ENCODE data around the gene HOXC13.

HOXC13 gene

DNA sequence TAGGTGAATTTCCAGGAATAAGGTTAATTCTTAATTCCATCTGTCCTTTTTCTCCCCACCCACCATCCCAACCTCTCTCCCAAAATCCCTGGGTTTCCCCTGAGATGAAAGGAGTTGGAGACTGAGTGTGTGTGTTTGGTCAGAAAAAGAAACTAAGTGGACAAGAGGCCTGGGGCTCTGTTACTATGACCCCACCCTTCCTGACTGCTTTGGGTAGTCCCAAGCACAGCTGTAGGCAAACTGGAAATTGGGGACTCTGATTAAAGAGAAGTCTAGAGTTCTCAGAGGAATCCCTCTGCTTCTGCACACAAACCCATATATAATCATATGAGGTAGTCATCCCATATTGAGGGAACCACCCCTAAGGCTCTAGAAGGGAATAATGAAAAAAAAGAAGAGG, 9.1 kb downstream of the HOXC13 start:
- Histone ChIP-seq H3K36me3 (ENCODE audit: insufficient read depth, low read length) (no peaks in the 10 kb centered on the region), H3K4me1 (ENCODE audit: insufficient read depth, low read length) (0 out of 2 replicates have a peak, but pooled peaks cover 2% of the 10 kb centered on the region), H3K9ac (ENCODE audit: low read depth, low read length) (no peak overlapping the region), H3K9me3 (ENCODE audit: control insufficient read depth, insufficient read depth, low read length) (no peaks in the 10 kb centered on the region)

DNA sequence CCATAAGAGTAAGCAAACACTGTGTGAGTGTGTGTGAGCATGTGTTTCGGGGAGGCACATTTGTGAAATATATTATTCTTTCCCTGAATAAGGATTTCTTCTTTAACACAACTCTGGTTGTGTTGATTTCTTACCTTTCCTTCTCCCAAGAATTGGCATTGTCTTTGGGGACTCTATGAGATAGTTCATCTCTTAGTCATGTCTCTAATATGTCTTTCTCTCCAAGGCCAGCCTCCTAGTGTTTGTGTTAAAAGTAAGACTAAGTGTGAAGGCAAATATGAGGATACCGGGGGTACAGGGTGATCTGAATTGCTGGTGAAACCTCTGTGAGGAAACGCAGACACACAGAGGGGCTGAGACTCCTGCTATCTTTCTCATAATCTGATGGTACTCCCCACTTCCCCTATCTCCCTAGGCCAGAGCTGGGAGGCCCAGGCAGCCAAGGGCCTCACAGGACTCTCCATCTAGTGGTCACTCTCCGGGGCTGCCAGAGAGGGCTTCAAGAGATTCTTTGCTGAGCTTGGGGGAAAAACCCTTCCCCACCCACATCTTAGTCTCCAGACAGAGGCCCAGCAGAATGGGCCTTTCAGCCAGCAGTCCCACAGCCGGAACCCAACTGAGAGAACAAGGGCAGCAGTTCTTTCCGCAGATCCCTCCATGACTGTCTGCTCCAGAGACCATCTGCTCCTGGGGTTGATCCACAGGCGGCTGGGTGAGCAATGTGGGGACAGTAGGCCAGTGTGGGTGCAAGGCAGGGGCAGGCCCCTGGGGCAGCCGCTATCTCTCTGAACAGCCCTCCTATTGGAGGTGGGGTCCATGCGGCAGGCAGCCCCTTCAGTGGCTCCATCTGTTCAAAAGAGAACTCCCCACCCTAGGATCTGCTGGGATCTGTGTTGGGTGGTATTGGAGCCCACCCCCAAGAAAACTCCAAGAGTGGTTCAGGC, 10.3 kb downstream of the HOXC13 start:
- Histone ChIP-seq H3K9me3 (ENCODE audit: control insufficient read depth, insufficient read depth, low read length) (no peaks in the 10 kb centered on the region), H3K36me3 (ENCODE audit: insufficient read depth, low read length) (no peaks in the 10 kb centered on the region), H3K9ac (ENCODE audit: low read depth, low read length) (no peak overlapping the region), H3K4me1 (ENCODE audit: insufficient read depth, low read length) (peaks cover 6% of the 10 kb centered on the region; the same call in 1 of the 2 replicates)

DNA sequence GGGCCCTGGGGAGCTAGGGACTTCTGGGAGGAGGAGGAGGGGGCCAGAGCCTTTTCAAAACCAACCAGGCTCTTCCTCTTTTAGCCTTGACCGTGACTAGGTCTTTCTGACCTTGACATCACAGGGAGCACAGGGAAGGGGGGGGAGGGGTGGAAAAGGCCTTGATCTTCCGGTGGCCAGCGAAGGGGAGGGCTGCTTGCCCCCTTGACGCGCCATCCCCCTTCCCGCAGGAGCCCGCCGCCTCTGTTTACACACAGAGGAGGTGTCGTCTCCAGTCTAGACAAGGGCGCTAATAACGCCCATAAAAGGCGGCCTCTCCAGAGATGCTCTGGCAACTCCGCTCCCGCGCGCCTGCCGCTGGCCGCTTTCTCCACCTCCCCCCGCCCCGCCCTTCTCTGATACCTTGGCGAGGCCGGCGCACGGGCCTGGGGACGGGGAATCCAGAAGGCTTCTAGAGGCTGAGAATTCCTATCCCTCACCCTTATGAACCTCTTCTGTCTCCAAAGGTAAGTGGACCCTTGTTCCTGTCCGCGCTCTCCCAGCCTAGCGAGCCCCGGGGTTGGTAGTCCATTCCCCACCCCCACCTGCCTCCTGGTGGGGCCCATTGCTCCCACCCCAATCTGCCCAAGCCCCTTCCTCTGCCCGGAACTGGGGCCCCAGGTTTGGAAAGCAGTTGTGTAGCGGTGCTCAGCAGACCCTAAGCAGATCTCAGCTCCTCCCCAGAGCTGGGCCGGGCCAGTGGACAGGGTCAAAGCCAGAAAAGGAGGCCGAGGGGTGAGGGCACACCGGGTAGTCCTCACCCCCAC, 11.2 kb downstream of the HOXC13 start:
- Histone ChIP-seq H3K36me3 (ENCODE audit: insufficient read depth, low read length) (no peaks in the 10 kb centered on the region), H3K9me3 (ENCODE audit: control insufficient read depth, insufficient read depth, low read length) (no peaks in the 10 kb centered on the region), H3K9ac (ENCODE audit: low read depth, low read length) (no peak overlapping the region), H3K4me1 (ENCODE audit: insufficient read depth, low read length) (peaks cover 6% of the 10 kb centered on the region; the same call in 1 of the 2 replicates)

DNA sequence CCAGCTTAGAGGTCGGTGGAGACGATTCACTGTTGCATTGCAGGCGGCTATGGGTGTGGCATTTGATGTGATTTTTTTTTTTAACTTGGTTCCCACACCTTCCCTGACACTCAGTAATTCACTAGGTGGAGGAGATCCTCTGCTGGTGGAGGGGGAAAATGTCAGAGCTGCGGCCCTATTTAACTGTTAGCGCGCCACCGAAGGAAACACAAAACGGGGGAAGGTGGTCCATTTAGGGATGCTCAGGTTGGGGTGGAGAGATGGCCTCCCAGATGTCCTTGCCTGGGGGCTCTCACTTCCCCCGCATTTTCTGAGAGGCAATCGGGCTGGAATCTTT, 11.8 kb downstream of the HOXC13 start:
- H3K9ac ChIP-seq (ENCODE audit: low read depth, low read length): no peak overlapping the region

DNA sequence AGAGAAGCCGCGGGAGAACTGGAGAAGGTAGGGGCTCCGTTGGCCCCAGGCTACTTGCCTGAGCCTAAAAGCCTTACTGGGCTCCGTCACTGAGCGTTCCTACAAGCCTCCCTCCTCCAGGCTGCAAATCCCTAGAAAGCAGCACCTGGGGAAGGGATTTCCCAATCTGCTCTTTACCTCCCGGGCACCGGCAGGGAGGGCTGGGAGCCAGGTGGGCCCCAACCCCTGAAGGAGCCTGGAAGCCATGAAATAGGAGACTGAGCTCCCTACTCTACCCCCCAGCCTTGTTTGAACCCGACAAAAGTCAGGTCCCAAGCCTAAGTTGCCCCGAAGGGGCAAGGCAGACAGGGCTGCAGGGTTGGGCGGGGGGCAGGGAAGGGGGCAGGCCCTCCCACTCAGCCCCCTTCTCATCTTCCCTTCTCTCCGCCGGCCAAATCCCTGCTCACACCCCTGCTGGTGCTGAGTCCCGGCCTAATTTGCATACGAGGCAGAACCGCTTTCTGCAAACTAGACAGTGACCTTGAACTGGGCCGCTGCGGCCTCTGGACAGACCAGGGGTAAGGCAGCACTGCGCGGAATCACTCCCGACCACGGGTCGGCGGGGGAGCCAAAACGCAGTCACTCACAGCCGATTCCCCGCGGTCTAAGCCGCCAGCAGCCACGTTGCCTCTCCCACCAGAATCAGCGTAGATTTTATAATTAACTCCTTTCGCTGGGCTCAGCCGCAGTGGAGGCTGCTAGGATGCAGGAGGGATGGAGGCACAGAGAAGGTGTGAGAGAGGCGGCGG, 12.4 kb downstream of the HOXC13 start:
- Histone ChIP-seq H3K9me3 (ENCODE audit: control insufficient read depth, insufficient read depth, low read length) (no peaks in the 10 kb centered on the region), H3K36me3 (ENCODE audit: insufficient read depth, low read length) (no peaks in the 10 kb centered on the region), H3K9ac (ENCODE audit: low read depth, low read length) (no peak overlapping the region), H3K4me1 (ENCODE audit: insufficient read depth, low read length) (peaks cover 9% of the 10 kb centered on the region; the same call in 1 of the 2 replicates)

More for the DNA sequence above, 11.8 kb downstream of the HOXC13 start:
- H3K9me3 ChIP-seq (ENCODE audit: control insufficient read depth, insufficient read depth, low read length): no peaks in the 10 kb centered on the region
- H3K36me3 ChIP-seq (ENCODE audit: insufficient read depth, low read length): no peaks in the 10 kb centered on the region
- H3K4me1 ChIP-seq (ENCODE audit: insufficient read depth, low read length): peaks cover 6% of the 10 kb centered on the region; the same call in 1 of the 2 replicates

DNA sequence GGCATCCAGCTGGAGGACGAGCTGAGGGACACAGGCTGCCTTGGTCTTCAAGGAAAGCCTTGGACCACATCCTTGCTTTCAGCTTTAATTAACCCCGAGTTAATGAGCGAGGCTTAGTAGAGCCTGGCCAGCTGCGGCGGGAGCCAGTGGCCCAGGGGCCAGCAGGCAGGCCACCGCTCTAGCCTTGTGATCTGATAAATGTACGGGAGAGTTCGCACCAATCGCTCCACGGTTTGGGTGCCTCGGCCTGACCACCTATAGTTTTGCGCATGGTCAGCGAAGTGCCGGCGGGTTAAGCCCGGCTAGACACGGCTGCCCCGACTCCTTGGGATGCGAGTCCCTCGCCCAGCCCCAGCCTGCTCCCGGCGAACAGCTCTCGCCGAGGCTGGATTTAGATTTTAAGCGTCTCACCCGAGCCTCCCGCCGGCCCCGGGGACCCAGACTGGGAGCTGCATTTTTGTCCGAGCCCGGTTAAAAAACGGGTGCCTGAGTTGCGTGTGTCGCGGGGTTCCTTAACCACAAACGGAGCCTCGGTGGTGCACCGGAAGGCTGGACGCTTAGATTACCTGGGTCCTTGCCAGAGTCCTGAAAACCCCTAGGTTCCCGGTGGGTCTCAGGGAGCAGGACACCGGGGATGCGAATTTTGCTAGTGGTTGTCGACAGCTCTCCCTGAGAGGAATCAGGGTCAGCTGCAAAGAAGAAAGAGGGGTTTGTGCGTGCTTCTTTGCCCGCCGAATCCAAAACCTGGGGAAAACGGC, 13.1 kb downstream of the HOXC13 start:
- Histone ChIP-seq H3K36me3 (ENCODE audit: insufficient read depth, low read length) (no peaks in the 10 kb centered on the region), H3K9me3 (ENCODE audit: control insufficient read depth, insufficient read depth, low read length) (no peaks in the 10 kb centered on the region), H3K9ac (ENCODE audit: low read depth, low read length) (no peak overlapping the region), H3K4me1 (ENCODE audit: insufficient read depth, low read length) (peaks cover 10% of the 10 kb centered on the region; the same call in 1 of the 2 replicates)

DNA sequence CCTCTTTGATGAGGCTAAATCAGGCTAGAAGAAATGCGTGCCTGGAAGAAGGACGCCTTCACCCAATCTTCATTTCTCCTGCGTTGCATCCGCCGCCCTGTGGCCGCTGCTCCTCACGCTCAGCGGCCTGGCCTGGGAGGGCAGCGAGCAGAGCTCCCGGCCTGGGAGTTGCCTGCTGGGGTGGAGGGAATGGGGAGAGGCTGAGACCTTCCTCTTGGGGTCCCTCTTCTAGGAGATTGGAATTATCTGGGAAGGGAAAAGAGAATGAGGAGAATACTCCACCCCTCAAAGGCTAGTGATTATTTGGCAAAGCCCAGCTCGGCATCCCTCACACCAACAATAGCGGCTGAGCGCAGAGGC, 13.7 kb downstream of the HOXC13 start:
- no peaks in the 10 kb centered on the region for H3K9me3 ChIP-seq (ENCODE audit: control insufficient read depth, insufficient read depth, low read length)
- no peak overlapping the region for H3K9ac ChIP-seq (ENCODE audit: low read depth, low read length)
- H3K36me3 ChIP-seq (ENCODE audit: insufficient read depth, low read length): no peaks in the 10 kb centered on the region
- peaks cover 10% of the 10 kb centered on the region; the same call in 1 of the 2 replicates for H3K4me1 ChIP-seq (ENCODE audit: insufficient read depth, low read length)

DNA sequence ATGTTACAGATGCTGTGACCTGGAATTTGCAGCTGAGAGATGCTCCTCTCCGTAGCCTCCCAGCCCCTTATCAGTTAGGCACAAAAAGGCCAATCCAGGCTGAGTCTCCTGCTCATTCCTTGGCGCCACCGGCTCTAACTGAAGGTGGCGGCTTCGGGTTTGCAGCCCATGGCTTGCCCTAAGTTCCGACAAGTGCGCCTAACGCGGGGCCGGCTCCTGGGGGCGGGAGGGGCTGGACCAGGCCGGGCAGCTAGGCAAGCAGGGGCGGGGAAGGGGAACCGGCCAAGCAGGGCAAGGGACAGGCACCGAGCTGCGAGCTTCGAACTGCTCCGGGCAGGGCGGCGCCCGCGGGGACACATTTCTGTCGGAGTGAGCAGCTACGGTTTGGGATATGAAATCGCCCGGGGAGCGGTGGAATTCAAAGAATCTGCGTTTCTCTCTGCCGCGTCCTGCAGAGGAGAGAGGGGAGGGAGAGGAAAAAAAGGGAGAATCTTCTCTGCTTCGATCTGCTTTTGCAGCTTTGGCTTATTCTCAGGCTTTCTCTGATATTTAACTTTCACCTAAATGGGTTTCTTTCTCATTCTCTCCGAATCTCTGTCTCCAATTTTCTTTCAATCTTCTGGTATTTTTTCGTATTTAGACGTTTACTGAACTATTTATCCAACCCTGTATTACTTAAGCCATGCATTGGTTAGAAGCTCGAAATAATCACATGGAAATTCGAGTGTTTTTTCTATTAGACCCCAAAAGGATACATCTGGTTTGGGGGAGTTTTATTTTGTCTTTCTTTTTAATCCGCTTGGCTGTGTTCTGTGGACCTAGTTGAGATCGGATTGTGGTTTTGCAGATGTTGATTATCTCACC, 14.5 kb downstream of the HOXC13 start:
- Histone ChIP-seq H3K9ac (ENCODE audit: low read depth, low read length) (no peak overlapping the region), H3K9me3 (ENCODE audit: control insufficient read depth, insufficient read depth, low read length) (no peaks in the 10 kb centered on the region), H3K4me1 (ENCODE audit: insufficient read depth, low read length) (peaks cover 10% of the 10 kb centered on the region; the same call in 1 of the 2 replicates), H3K36me3 (ENCODE audit: insufficient read depth, low read length) (no peaks in the 10 kb centered on the region)

DNA sequence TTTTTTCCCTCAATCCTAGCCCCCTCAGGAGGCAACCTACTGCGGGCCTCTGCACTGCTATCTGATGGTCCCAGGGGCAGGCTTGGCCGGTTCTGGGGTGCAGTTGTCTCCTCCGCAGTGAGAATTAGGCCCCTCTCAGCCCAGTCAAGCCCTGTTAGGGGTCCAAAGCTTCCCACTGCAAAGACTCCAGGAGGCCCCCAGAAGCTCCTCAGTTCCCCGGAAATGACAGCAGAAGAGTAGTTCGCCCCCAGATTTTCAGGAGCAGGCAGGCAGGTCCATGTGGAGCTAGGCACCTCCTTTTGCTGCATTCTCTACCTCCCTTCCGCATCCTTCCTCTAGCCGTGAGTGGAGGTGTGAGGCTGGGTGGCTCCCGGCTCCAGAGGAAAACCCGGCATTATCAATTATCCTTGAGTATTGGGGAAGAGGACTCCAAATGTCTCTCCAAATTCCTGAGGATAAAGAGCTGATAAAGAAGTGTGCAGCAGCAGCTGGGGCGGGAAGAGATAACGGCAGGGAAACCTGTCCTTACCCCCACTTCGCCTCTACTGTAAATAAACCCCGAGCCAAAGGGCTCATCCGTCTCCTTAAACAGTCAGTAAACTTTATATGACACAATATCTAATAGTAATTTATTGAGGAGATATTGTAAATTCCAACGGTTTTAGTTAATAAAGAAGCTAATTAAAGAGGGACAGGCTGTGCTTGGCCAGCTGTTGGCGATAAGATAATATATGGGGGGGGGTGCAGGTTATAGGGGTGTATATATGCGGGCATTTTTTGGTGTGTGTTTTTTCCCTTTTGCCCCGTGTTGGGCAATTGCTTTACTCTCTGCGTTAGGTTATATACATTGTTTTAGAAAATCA, 15.4 kb downstream of the HOXC13 start:
- H3K36me3 ChIP-seq (ENCODE audit: insufficient read depth, low read length): no peaks in the 10 kb centered on the region
- H3K9ac ChIP-seq (ENCODE audit: low read depth, low read length): no peak overlapping the region
- no peaks in the 10 kb centered on the region for H3K9me3 ChIP-seq (ENCODE audit: control insufficient read depth, insufficient read depth, low read length)
- peaks cover 10% of the 10 kb centered on the region; the same call in 1 of the 2 replicates for H3K4me1 ChIP-seq (ENCODE audit: insufficient read depth, low read length)

DNA sequence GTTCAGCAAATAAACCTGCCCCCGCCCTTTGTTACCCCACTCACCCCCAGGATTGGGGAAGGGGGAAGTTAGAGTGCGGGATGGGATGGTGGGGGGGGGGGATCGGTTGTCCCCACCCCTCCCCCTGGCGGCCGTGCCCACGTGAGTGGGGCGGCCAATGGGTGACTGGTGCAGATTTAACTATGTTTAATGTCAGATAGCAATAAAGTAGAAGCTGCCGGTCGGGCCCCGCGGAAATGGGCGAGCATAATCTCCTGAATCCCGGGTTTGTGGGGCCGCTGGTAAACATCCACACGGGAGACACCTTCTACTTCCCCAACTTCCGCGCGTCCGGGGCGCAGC, 16.0 kb downstream of the HOXC13 start, which contains the start of gene HOXC12:
TSS of gene HOXC12 (plus strand) at position 210 of the 342 bp plus-strand sequence. CDS start at position 237, 27 bp downstream.
- H3K36me3 ChIP-seq (ENCODE audit: insufficient read depth, low read length): no peaks in the 10 kb centered on the region
- no peaks in the 10 kb centered on the region for H3K9me3 ChIP-seq (ENCODE audit: control insufficient read depth, insufficient read depth, low read length)
- no peak within 1 kb of the TSS for H3K9ac ChIP-seq (ENCODE audit: low read depth, low read length)
- H3K4me1 ChIP-seq (ENCODE audit: insufficient read depth, low read length): peaks cover 10% of the 10 kb centered on the region; the same call in 1 of the 2 replicates

DNA sequence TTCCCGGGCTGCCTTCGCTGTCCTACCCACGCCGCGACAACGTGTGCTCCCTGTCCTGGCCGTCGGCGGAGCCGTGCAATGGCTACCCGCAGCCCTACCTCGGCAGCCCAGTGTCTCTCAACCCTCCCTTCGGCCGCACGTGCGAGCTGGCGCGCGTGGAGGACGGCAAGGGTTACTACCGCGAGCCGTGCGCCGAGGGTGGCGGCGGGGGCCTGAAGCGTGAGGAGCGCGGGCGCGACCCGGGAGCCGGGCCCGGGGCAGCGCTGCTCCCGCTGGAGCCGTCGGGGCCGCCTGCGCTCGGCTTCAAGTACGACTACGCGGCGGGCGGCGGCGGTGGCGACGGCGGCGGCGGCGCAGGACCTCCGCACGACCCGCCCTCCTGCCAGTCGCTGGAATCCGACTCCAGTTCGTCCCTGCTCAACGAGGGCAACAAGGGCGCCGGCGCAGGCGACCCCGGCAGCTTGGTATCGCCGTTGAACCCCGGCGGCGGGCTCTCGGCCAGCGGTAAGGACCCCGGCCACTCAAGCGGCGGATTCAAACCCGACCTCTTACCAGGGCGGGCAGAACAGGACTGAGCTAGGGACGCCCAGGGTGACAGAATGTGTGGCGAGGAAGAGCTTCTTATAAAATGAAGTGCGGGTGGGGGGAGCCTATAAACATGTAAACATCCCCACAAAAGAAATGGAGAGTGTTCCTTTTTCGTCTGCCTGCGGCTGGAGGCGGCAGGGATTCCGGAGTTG, 16.6 kb downstream of the HOXC13 start:
- no peak overlapping the region for H3K9ac ChIP-seq (ENCODE audit: low read depth, low read length)
- H3K4me1 ChIP-seq (ENCODE audit: insufficient read depth, low read length): peaks cover 10% of the 10 kb centered on the region; the same call in 1 of the 2 replicates
- H3K36me3 ChIP-seq (ENCODE audit: insufficient read depth, low read length): no peaks in the 10 kb centered on the region
- no peaks in the 10 kb centered on the region for H3K9me3 ChIP-seq (ENCODE audit: control insufficient read depth, insufficient read depth, low read length)

Measured in ES-I3 (cell line).